ENCODE data around the gene CCDC141.

The CCDC141 gene

GRCh38 chr2:178913049-178913441, 136.9 kb downstream of the CCDC141 start:
- no peak for DNase-seq (ENCODE audit: low read depth in 1 of 2, low spot score in 1 of 2)

- no peak for DNase-seq (ENCODE audit: low read depth in 1 of 2, low spot score in 1 of 2)
Measured at GRCh38 chr2:178912416-178913048, 137.4 kb downstream of the CCDC141 start.

- no peak for DNase-seq (ENCODE audit: low read depth in 1 of 2, low spot score in 1 of 2)
Measured at GRCh38 chr2:178911039-178911438, 138.9 kb downstream of the CCDC141 start.

- no peak for DNase-seq (ENCODE audit: low read depth in 1 of 2, low spot score in 1 of 2)
Measured at GRCh38 chr2:178910005-178910404, 139.9 kb downstream of the CCDC141 start.

GRCh38 chr2:178909507-178909906, 140.4 kb downstream of the CCDC141 start:
- no peak for DNase-seq (ENCODE audit: low read depth in 1 of 2, low spot score in 1 of 2)

GRCh38 chr2:178908810-178909209, 141.1 kb downstream of the CCDC141 start:
- DNase-seq (ENCODE audit: low read depth in 1 of 2, low spot score in 1 of 2): no peak

- DNase-seq (ENCODE audit: low read depth in 1 of 2, low spot score in 1 of 2): no peak
Measured at GRCh38 chr2:178905261-178905660, 144.7 kb downstream of the CCDC141 start.

GRCh38 chr2:178899656-178900055, 150.3 kb downstream of the CCDC141 start:
- no peak for DNase-seq (ENCODE audit: low read depth in 1 of 2, low spot score in 1 of 2)

- DNase-seq (ENCODE audit: low read depth in 1 of 2, low spot score in 1 of 2): no peak
Measured at GRCh38 chr2:178895872-178896271, 154.1 kb downstream of the CCDC141 start.

- no peak for DNase-seq (ENCODE audit: low read depth in 1 of 2, low spot score in 1 of 2)
Measured at GRCh38 chr2:178895171-178895570, 154.8 kb downstream of the CCDC141 start.

- no peak for DNase-seq (ENCODE audit: low read depth in 1 of 2, low spot score in 1 of 2)
Measured at GRCh38 chr2:178892751-178893625, 156.9 kb downstream of the CCDC141 start.

- no peak for DNase-seq (ENCODE audit: low read depth in 1 of 2, low spot score in 1 of 2)
Measured at GRCh38 chr2:178891959-178892485, 157.9 kb downstream of the CCDC141 start.

GRCh38 chr2:178891265-178891958, 158.5 kb downstream of the CCDC141 start:
- DNase-seq (ENCODE audit: low read depth in 1 of 2, low spot score in 1 of 2): peak; percentile 4 to 57

GRCh38 chr2:178886006-178886405, 163.9 kb downstream of the CCDC141 start:
- DNase-seq (ENCODE audit: low read depth in 1 of 2, low spot score in 1 of 2): no peak

GRCh38 chr2:178884440-178884839, 165.5 kb downstream of the CCDC141 start:
- no peak for DNase-seq (ENCODE audit: low read depth in 1 of 2, low spot score in 1 of 2)

- no peak for DNase-seq (ENCODE audit: low read depth in 1 of 2, low spot score in 1 of 2)
Measured at GRCh38 chr2:178882666-178883440, 167.1 kb downstream of the CCDC141 start.

GRCh38 chr2:178881075-178881474, 168.9 kb downstream of the CCDC141 start:
- no peak for DNase-seq (ENCODE audit: low read depth in 1 of 2, low spot score in 1 of 2)

GRCh38 chr2:178880257-178880656, 169.7 kb downstream of the CCDC141 start:
- DNase-seq (ENCODE audit: low read depth in 1 of 2, low spot score in 1 of 2): no peak

GRCh38 chr2:178877874-178878273, 172.1 kb downstream of the CCDC141 start:
- no peak for DNase-seq (ENCODE audit: low read depth in 1 of 2, low spot score in 1 of 2)

- no peak for DNase-seq (ENCODE audit: low read depth in 1 of 2, low spot score in 1 of 2)
Measured at GRCh38 chr2:178874529-178875240, 175.3 kb downstream of the CCDC141 start.

All from activated CD4-positive, alpha-beta T cell treated with anti-CD3 and anti-CD28 coated beads, Interleukin-2, amount 50 U/mL, for 24 hours (primary cell).